ENCODE results near the gene CEP85L. TPM values are rescaled to one million over a fixed set of nuclear protein-coding genes. Genes with fewer than 3 reads are reported as not detected.
A peak's percentile ranks its signal among the peaks of the same experiment; 100 is the strongest.

Gene CEP85L
- total and polyA plus RNA-seq, 2 of the 13 experiments (the other 11 are each of a cell fraction or from before 2014, with no cell fraction given), result 0.44 to 1.7 TPM

- TF ChIP-seq ZNF776 (CRISPR knock-in tag; IDR thresholded peaks at IDR 0.05), result no peak
- TF ChIP-seq ARID3A (IDR thresholded peaks at IDR 0.05; ENCODE audit: low read depth, low read length), result 0 out of 2 replicates have a peak, but pooled peaks have one; percentile 33
- no peak for TF ChIP-seq RAD51 (IDR thresholded peaks at IDR 0.05; ENCODE audit: borderline replicate concordance)
- TF ChIP-seq, protein P1, sequence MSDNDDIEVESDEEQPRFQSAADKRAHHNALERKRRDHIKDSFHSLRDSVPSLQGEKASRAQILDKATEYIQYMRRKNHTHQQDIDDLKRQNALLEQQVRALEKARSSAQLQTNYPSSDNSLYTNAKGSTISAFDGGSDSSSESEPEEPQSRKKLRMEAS (IDR thresholded peaks at IDR 0.05), result no peak
- TF ChIP-seq SMYD3 (CRISPR knock-in tag; IDR thresholded peaks at IDR 0.05), result no peak
- no peak for TF ChIP-seq GABPA (IDR thresholded peaks at IDR 0.05; ENCODE audit: low read depth, low read length)
- no peak for TF ChIP-seq GABPA (CRISPR knock-in tag; IDR thresholded peaks at IDR 0.05; ENCODE audit: low read depth)
- no peak for TF ChIP-seq SIX1 (CRISPR knock-in tag; IDR thresholded peaks at IDR 0.05; ENCODE audit: borderline replicate concordance)
- no peak for TF ChIP-seq ZFP91 (CRISPR knock-in tag; IDR thresholded peaks at IDR 0.05; ENCODE audit: borderline replicate concordance)
- no peak for TF ChIP-seq ZNF615 (CRISPR knock-in tag; IDR thresholded peaks at IDR 0.05; ENCODE audit: borderline replicate concordance)
- no peak for TF ChIP-seq RERE (CRISPR knock-in tag; IDR thresholded peaks at IDR 0.05; ENCODE audit: low read depth)
- TF ChIP-seq EP300 (IDR thresholded peaks at IDR 0.05; ENCODE audit: low read depth in 2 of 2, low read length in 2 of 2), result no peak
- TF ChIP-seq EP300 (CRISPR knock-in tag; IDR thresholded peaks at IDR 0.05; ENCODE audit: borderline replicate concordance), result no peak
- TF ChIP-seq FOXJ3 (CRISPR knock-in tag; IDR thresholded peaks at IDR 0.05; ENCODE audit: borderline replicate concordance), result no peak
- peak; percentile 74 for TF ChIP-seq SMC3 (IDR thresholded peaks at IDR 0.05; ENCODE audit: low read length)
- TF ChIP-seq LCORL (IDR thresholded peaks at IDR 0.05), result no peak
- no peak for TF ChIP-seq LCORL (CRISPR knock-in tag; IDR thresholded peaks at IDR 0.05)
- no peak for TF ChIP-seq MTERF4 (CRISPR knock-in tag; IDR thresholded peaks at IDR 0.05)
- TF ChIP-seq POLR2AphosphoS2 (IDR thresholded peaks at IDR 0.05; ENCODE audit: low read depth, low read length), result no peak
Observed at GRCh38 chr6:118551063-118552053, 100.0 kb downstream of the CEP85L start (continued).

All from HepG2 (cell line).